ENCODE data around the gene ZSCAN9.

DNA sequence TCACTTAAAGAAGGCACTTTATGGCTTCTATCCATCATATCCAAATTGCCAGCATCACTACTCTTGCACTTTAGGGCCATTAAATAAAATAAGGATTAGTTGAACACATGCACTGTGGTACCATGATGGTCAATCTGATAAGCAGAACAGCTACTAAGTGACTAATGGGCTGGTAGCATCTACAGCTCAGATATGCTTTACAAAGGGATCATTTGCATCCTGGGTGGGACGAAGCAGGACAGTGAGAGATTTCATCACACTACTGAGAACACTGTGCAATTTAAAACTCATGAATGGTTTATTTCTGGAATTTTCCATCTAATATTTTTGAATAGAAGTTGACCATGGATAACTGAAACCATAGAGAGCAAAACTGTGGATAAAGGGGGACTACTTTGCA, 25.1 kb upstream of the ZSCAN9 start:
- TF ChIP-seq POLR2A (IDR thresholded peaks at IDR 0.05) = no peak
- TF ChIP-seq, protein P1, sequence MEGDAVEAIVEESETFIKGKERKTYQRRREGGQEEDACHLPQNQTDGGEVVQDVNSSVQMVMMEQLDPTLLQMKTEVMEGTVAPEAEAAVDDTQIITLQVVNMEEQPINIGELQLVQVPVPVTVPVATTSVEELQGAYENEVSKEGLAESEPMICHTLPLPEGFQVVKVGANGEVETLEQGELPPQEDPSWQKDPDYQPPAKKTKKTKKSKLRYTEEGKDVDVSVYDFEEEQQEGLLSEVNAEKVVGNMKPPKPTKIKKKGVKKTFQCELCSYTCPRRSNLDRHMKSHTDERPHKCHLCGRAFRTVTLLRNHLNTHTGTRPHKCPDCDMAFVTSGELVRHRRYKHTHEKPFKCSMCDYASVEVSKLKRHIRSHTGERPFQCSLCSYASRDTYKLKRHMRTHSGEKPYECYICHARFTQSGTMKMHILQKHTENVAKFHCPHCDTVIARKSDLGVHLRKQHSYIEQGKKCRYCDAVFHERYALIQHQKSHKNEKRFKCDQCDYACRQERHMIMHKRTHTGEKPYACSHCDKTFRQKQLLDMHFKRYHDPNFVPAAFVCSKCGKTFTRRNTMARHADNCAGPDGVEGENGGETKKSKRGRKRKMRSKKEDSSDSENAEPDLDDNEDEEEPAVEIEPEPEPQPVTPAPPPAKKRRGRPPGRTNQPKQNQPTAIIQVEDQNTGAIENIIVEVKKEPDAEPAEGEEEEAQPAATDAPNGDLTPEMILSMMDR (IDR thresholded peaks at IDR 0.05) = no peak
